ENCODE measurements around the gene ADAMTS2.

GRCh38 chr5:179310439-179311090 is 34.7 kb downstream of the ADAMTS2 start:
- TF ChIP-seq EP300 (IDR thresholded peaks at IDR 0.05) = no peak
- TF ChIP-seq, protein P1, sequence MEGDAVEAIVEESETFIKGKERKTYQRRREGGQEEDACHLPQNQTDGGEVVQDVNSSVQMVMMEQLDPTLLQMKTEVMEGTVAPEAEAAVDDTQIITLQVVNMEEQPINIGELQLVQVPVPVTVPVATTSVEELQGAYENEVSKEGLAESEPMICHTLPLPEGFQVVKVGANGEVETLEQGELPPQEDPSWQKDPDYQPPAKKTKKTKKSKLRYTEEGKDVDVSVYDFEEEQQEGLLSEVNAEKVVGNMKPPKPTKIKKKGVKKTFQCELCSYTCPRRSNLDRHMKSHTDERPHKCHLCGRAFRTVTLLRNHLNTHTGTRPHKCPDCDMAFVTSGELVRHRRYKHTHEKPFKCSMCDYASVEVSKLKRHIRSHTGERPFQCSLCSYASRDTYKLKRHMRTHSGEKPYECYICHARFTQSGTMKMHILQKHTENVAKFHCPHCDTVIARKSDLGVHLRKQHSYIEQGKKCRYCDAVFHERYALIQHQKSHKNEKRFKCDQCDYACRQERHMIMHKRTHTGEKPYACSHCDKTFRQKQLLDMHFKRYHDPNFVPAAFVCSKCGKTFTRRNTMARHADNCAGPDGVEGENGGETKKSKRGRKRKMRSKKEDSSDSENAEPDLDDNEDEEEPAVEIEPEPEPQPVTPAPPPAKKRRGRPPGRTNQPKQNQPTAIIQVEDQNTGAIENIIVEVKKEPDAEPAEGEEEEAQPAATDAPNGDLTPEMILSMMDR (IDR thresholded peaks at IDR 0.05) = no peak
- TF ChIP-seq POLR2AphosphoS5 (IDR thresholded peaks at IDR 0.05) = no peak
